HCEC 1CT (cell line): Measurements from ENCODE around the gene RAB36.

Experiments
- DNase-seq: peaks from one replicate; pipeline ENCODE4 v3.0.0-alpha.2; 2017

The RAB36 gene

DNA sequence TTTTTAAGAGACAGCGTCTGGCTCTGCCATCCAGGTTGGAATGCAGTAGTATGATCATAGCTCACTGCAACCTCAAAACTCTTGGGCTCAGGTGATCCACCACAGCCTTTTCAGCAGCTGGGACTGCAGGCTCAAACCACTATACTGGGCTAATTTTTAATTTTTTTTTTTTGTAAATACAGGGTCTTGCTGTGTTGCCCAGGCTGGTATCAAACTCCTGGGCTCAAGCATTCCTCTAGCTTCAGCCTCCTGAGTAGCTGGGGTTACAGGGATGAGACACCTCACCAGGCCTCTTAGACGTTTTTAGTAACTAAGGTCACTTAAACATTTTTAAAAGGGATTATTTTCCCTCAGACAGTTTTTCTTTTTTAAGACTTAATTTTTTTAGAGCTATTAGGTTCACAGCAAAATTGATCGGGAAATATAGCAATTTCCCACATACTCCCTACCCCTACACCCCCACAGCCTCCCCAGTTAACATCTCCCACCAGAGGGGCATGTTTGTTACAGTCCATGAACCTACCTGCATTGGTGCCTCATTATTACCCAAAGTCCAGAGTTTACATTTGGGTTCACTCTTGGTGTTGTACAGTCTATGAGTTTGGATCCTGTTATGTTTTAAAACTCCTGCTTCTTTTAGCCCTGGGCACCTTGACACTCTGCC lies 39.0 kb downstream of the RAB36 start:
- DNase-seq: no peak

DNA sequence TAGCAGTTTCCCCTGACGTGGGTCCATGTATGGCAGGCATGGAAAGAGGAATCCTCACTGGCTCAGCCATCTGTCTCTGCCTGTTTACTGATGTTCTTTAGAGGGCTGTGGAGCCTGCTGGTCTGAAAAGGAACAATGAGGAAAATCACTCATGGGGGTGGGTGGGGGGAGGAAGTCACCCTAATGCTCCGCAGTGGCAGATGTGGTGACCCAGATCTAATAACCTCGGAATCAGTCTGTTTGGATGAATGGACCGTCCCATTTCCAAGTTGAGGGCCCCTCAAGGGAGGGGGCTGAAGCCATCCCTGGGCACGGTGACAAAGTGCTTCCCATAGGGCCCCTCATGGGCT lies 39.5 kb downstream of the RAB36 start:
- no peak for DNase-seq

DNA sequence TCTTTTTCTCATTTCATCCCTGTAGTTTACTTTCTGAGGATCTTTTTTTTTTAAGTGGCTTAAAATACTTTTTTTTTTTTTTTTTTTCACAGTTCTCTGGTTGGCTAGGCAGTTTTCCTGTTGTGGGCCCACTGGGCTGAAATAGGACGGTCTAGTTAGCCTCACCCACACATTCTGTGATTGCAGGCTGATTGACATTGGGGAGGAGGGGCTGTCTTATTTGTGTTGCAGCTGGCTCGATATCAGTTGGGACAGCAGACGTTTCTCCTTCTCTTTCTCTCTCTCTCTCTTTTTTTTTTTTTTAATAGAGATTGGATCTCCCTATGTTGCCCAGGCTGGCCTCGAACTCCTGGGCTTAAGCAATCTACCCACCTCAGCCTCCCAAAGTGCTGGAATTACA lies 41.9 kb downstream of the RAB36 start:
- no peak for DNase-seq

DNA sequence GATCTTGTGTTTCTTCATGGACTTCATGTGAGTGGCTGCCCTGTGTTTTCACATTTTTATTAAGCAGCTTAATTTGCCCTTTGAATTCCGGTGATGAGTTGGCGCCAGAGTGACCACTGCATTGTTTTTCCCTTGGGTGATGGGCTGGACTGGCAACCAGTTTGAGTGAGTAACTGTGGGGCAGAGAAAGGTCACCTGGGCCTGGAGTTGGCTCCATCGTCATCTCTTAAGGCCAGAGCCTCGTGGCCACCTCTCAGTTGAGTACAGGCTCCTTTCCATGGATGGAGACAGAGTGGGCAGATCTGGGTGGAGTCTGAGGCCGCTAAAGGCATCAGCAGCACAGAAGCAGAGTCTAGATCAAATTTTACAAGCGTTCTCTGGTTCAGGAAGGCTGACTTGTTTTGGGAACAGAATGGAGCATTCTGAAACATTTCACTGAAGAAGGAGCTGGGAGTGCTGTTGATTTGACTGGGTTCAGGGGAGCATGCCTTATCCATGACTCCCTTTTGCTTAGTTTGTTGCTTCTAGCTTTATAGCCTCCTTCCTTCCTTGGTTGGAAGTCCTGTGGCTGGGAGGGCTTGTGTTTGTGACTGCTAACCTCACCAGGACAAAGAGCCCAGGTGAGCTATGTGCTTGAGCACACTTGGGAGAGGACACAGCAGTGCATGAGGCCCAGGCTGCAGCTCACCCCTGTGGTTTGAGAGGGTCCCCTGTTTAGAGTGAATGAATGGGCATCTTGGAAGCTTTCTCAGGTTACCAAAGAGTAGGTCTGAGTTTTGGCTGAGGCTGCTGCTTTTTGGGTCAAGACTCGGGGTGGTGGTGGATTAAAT lies 42.8 kb downstream of the RAB36 start:
- DNase-seq: no peak

DNA sequence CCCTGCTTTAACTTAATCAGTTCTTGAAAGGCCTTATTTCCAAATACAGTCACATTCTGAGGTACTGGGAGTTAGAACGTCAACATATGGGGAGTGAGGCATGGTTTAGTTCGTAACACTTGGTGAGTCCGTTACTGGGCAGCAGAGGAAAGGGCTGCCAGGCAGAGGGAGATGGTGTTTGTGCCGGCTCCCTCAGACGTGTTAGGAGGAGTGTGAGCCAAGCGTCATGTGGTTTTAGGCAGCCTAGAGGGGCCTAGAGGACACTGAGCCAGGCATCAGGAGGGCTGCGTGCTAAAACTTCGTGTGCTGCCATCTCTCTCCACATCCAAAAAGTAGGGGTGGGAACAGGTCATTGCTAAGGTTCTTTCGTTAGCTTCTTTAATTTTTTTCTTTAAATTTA lies 45.2 kb downstream of the RAB36 start:
- no peak for DNase-seq

DNA sequence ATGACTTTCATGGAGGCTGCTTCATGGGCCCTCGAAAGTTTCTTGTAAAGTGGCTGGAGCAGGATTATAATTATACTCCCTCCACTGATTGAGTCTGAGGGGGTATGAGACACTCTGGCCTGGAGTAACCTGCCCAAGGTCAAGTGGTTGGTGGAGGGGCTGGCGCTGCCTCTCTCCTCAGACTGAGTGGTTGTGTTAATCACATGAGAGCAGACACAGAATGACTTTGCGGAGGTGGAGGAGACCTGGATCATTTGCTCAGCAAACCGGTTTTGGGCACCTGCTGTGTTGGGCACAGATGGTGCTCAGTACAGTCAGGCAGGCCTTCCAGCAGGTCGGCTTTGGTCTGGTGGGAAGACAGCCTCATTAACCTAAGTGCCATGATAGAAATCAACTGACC lies 46.9 kb downstream of the RAB36 start:
- no peak for DNase-seq

DNA sequence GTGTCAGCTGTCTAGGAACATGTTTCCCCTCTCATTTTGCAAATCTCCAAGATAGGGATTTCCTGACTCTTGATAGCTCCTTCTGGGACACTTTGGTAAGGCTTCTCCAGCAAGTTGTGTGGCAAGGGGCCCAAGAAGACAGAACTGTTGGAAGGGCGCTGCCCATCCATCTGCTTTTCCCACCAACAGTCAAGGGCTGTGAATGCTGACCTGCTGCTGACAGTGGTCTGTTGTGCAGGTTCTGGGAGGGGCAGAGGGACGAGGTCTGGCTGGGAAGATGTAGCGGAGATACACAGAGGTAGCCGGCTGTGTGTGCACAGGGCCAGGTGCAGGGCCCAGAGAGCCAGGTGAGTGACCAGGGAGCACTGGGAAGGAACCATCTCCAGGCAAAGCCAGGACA lies 47.3 kb downstream of the RAB36 start:
- no peak for DNase-seq

DNA sequence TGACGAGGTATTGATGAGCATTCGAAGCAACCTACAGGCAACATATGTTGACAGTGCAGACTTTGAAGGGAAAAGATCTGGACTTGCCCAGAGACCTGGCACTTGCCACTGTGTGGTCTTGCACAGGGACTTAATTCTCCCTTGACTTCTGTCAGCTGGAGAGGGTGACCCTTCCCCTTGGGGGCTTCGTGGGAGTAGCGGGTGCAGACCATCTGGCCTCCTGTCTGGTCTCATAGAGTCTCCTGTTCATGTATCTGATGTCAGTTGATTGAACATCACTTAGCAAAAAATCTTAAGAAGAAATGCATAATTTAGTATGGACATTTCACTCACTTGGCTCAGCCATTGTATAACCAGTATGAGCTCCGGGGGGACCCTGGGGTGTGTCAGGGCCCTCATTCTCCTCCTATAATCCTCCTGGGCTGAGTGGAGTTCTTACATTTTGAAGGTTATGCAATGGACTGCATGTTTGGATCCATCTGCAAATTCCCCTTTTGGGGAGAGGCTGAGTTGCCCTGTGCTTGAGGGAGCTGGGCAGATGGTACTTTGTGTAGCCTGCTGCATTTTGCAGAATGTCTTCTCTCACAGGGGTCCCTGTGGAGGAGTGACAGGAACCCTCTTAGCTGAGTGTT lies 48.0 kb downstream of the RAB36 start:
- no peak for DNase-seq

DNA sequence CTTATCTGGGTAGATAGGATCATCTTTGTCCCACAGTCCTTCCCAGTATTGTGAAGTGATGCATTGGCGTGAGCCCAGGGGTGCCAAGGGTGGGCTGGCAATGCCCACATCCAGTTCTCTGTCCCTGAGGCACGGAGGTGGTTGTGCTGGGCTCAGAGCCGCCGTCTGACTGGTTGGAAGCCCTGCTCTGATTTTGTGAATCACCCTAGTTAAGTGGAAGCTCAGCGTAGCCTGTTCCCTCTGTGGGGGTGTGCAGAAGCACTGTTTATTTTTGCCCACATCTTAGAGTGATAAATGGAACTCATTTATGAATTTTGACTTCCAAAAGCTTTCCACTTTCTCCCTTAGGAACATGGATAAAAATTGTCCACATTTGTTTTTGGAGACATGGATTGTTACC lies 48.6 kb downstream of the RAB36 start:
- no peak for DNase-seq

DNA sequence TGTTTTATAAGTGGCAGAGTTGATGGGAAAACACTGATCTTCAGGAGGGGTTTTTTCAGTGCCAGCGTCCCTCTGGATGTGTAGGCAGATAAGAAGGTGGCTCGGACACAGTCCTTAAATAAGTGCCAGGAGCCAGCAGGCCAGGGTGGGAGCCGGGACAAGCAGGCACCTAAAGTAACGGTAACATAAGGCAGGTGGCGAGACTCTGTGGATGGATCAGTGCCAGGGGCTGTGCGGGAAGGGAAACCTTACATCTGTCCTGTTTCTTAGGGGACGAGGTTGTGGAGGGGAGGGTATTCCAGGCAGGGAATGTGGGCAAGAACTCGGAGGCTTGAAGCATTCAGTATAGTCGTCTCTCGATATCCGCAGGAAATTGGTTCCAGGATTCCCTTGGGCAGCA lies 50.9 kb downstream of the RAB36 start:
- DNase-seq: no peak

DNA sequence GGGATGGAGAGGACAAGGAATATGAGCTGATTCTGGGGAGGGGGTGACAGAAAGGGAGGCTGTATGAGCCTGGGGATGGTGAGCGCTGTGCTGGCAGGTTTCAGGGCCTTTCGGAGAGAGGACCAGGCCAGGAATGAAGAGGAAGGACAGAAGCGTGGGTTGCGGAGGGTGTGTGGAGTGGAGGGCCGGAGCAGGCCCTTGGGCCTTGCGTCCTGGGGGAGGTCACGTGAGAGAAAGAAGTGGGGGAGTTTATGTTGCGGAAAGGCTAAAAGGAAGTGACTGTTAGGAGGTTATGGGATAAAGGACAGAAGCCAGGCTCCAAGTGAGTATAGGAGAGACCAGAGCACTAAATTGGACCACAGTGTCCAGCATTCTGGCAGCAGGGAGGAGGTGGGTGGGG lies 52.6 kb downstream of the RAB36 start:
- DNase-seq: no peak

DNA sequence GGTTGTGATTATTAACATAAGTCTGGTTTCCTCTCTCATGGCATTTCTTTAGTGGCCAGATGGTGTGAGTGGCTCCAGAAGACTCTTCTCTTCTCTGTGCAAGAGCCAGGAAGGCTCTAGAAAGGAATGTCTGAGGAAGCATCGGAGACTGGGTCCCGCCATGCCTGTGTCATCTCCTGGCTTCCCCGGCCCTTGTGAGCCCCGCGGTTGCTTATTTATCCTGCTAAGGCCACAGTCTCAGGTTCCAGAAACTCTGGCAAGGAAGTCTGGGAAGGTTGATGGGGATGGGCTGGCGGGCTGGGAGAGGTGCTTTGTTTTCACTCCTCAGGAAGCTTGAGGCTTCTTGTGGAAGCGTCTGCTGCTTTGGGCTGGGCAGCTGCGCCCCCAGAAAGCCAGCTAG lies 53.9 kb downstream of the RAB36 start:
- no peak for DNase-seq

DNA sequence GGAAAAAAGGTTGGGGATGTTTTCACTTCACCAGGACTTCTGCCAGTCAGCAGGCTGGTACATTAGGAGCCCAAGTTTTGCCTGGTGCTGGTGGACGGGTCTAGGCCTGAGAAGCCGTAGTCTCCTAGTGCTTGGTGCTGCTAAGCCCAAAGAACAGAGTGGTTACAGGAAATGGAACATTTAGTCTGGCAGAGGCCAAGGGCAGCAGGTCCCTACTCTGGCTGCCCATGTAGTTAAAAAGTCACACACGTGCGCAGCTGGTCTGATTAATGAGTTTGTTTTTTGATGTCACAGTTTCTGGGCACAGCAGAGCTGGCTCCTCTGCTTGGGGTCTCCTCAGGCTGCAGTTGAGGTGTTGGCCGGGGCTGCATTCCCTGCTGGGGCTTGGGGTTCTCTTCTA lies 55.6 kb downstream of the RAB36 start:
- DNase-seq: no peak

DNA sequence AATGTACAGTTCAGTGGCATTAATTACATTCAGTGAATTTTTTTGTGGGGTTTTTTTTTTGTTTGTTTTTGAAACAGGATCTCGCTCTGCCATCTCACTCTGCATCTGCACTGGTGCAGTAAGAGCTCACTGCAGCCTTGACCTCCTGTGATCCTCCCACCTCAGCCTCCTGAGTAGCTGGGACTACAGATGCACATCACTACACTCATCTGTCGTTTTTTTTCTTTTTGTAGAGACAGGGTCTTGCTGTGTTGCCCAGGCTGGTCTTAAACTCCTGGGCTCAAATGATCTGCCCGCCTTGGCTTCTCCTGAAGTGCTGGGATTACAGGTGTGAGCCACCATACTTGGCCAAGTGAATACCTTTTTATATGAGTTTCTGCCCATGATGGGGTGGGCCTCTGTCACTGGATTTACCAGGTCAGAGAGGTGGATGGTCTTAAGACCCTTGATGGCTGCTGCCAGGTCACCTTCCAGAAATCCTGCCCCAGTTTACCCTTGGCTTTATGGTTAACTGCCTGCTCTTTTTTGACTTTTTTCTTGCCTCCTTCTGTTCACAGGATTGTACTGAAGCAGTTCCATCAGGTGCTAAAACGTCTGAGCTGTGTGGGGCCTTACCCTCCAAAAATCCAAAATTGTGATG lies 57.7 kb downstream of the RAB36 start:
- no peak for DNase-seq

DNA sequence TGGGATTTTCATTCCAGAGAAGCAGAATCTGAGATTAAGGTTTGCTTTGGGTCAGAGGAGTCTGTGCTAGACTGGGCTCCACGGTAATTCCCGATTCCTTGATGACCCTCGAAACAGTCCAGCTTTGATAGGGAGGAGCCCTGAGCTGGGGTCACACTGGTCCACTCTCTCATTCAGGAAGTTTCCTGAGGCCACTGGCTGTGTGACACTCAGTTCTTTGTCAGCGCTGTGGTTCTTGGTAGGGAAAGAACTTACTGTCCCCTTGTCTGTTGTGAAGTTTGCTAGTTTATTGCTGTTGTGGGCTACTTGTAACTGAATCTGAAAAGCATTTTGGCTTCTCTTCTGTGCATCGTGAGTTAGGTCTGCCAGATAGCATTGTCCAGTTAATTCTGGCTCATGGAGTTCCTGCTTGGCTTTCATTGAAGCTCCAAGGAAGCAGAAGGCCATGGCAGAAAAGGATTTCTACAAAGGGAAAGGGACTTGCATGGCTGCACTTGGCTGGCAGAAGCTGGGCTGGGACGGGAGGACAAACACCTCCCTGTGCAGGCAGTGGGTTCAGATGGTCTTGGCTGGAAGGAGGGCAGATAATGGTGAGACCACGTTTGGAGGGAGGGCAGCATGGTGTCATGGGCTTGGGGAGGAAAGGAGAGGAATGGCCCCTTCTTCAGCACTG lies 58.3 kb downstream of the RAB36 start:
- DNase-seq: no peak

DNA sequence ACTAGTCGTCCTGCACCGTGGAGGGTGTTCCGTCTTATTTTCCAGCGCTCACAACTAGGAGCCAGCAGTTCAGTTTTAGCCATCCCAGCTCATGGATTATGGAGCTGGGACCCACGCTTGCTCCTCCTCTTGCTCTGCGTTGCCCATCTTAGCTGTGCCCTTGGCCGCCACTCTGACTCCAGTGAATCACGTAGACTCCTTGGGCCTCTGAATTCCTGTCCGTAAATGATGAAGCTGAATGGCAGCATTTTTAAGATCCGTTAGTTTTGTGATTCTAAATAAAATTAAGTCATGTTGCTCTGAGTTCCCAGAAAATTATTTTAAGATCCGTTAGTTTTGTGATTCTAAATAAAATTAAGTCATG lies 58.8 kb downstream of the RAB36 start:
- DNase-seq: no peak

DNA sequence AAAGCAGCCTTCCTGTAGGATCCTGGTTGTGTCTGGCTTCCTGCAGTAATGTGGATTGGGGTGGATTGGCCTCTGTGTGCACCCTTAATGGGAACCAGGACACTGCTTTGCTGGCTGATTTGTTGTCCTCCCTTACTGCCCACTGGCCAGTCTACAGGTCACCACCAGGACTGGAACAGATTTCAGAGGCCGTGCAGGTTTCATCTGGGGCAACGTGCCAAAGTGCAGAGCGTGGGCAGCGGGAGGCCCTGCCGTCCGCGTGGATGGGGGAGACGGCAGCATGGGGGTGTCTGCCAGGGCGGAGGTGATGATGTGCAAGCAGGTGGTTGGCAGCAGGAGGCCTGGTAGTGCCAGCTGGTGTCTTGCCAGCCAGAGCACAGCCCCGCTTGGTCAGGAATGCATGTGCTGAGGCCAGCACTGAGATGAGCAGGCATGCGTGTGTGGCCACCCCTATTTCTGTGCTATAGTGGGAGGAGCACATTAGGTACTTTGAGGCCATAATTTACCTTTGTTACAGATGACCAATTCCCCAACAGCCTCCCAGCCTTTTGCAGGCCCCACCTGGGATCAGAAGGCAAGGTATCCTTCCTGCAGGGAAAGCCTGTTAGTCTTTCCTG lies 59.4 kb downstream of the RAB36 start:
- no peak for DNase-seq

DNA sequence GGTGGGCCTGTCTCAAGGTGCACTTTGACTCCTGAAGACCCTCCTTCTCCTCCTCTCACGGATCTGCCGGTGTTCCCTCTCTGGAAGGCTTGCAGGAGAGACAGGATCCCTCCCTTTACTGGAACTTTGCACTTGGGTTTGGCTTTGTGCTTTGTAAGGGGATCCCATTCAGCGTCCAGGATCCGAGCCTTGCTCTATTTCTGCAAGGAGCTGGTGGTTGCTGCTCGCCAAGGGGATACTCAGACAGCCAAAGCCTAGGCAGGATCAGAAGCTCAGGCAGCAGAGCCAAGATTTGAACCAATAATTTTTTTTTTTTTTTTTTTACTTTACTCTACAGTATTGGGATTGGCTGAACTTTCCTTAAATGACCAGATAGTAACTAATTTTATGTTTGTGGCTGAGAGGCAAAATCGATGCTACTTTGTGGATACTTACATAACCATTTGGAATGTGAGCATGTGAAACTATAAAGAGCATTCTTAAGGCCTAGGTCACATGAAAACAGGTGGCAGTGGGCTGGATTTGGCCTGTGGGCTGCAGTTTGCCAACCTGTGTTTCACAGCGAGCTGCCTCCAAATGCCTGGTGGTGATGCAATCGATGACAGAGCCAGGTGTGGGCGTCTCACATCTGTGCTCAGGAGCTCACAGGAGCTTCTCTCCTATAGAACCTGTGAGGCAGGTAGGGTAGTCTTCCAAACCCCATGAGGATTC lies 60.2 kb downstream of the RAB36 start:
- DNase-seq: no peak

DNA sequence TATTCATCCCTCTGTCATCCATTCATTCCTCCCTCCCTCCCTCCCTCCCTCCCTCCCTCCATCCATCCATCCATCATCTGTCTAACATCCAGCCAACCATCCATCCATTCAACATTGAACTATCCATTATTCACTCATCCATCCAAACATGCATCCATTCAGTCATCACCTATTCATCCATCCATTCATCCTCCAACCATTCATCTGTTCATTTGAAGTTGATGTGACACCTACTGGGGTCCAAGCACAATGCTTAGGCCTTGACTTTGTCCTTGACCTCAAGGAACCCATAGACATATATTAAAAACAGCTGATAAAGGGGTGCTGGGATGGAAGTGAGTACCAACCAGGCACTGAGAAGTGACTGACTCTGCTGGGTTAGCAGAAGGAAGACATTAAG lies 61.6 kb downstream of the RAB36 start:
- no peak for DNase-seq

DNA sequence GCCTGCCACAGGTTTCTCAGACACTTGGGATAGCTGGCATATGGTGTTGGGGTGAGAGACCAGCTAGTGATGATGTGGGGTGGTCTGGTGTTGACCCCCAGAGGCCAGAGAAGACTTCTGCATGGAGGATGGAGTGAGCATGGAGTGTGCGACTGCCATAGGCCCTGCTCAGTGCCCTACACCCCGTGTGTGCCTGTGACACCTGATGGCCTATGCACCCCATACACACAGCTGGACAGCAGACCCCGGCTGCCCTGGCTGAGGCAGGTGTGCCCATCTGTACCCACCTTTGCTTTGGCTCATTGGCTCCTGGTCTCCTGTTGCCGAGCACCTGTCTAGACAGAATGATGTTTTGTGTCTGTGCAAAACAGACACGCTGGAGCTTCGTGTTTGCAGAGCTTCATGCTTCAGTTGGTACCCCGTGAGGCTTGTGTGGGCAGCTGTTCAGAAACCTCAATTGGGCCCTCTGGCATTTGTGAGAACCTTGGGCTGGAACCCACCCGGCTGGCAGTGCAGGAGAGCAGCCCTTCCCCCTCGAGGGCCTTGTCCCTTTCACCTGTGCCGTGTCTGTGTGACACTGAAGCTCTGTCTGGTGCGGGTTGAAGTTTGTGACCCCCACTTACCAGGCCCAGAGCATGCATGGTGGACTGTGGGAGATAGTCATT lies 62.6 kb downstream of the RAB36 start:
- no peak for DNase-seq

DNA sequence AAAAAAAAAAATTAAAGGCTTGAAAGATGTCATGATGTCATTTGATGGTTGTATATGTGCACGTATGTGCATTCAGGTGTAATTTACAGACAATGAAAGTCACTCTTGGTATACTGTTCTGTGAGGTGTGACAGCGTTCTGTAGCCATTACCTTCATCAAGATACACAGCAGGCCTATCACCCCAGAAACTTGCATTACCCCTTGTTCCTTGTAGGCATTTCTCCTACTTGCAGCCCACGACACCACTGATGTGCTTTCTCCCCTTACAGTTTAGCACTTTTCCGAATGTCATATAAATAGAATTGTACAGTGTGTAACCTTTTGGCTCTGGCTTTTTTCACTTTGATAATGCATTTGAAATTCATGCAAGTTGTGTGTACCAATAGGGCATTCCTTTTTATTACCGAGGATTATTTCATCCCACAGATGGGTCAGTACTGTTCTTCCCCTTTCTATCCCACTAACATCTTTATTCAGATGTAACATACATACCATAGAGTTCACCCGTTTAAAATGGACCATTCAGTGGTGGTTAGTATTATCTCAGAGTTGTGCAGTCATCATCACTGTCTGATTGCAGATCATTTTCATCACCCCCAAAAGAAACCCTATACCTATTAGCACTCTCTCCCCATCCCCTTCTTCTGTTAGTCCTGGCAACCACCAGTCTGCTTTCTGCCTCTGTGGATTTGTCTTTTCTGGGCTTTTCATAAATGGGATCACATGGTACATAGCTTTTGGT lies 65.3 kb downstream of the RAB36 start:
- DNase-seq: no peak
